ENCODE data around the gene ATP6V1B1.

DNA sequence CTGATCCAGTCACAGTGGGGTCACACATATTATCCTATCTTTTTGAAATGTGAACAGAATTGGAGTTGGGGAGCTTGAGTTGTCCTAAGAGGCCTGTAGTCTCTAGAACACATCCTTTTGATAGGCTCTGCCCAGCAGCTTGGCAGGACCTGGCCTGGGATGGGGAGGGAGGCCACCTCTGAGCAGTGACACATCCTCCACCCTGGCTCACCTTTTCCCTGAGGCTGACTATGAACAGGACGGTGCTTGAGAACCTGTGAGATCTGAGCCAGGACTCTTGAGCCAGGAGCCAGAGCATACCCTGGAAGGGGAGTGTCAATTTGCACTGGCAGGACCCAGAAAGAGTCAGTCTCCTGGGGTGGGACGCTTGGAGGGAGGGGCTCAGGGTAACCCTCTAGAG lies 17.7 kb upstream of the ATP6V1B1 start:
- TF ChIP-seq, protein P1, sequence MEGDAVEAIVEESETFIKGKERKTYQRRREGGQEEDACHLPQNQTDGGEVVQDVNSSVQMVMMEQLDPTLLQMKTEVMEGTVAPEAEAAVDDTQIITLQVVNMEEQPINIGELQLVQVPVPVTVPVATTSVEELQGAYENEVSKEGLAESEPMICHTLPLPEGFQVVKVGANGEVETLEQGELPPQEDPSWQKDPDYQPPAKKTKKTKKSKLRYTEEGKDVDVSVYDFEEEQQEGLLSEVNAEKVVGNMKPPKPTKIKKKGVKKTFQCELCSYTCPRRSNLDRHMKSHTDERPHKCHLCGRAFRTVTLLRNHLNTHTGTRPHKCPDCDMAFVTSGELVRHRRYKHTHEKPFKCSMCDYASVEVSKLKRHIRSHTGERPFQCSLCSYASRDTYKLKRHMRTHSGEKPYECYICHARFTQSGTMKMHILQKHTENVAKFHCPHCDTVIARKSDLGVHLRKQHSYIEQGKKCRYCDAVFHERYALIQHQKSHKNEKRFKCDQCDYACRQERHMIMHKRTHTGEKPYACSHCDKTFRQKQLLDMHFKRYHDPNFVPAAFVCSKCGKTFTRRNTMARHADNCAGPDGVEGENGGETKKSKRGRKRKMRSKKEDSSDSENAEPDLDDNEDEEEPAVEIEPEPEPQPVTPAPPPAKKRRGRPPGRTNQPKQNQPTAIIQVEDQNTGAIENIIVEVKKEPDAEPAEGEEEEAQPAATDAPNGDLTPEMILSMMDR (conservative IDR thresholded peaks at IDR 0.05 in 1 of 2, IDR thresholded peaks at IDR 0.05 in 1 of 2; ENCODE audit: low read depth in 1 of 2, low read length in 2 of 2), result no peak
- no peak for TF ChIP-seq EZH2 (IDR thresholded peaks at IDR 0.05; ENCODE audit: low read length, missing control alignments)

Measured in fibroblast of lung (primary cell).